OCI-LY3 (cell line): ENCODE results near the gene RAB34.

Experiments
- CTCF ChIP-seq: fragments of 200-600, 300-600 bp; sonication (generic); IDR thresholded peaks from 2 replicates; pipeline ENCODE4 v1.5.1; 2014; ENCODE audit warnings: antibody characterized with exemption, low read length, low read depth
- EZH2phosphoT487 ChIP-seq: fragments of 200-600 bp; shearing (Covaris generic); IDR thresholded peaks from 2 replicates; pipeline ENCODE4 v1.6.1; 2018; ENCODE audit warnings: antibody characterized with exemption, mixed run types, low read depth

- TF ChIP-seq CTCF (no peak), EZH2phosphoT487 (no peak)
Measured at GRCh38 chr17:28712705-28713415, 4.8 kb downstream of the RAB34 start.
